ENCODE measurements around the gene BRWD1.

GRCh38 chr21:39186676-39187075 is 126.8 kb downstream of the BRWD1 start:
- TF ChIP-seq CTCF (IDR thresholded peaks at IDR 0.05), result no peak
- TF ChIP-seq RCOR1 (IDR thresholded peaks at IDR 0.05; ENCODE audit: low read depth, low read length), result no peak
- TF ChIP-seq EHMT2 (IDR thresholded peaks at IDR 0.05; ENCODE audit: low read depth), result no peak
- no peak for TF ChIP-seq EP300 (IDR thresholded peaks at IDR 0.05)
- TF ChIP-seq POLR2A (IDR thresholded peaks at IDR 0.05; ENCODE audit: low read length), result no peak
- no peak for TF ChIP-seq RAD21 (conservative IDR thresholded peaks at IDR 0.05 in 1 of 2, IDR thresholded peaks at IDR 0.05 in 1 of 2)

All from A549 (cell line).